Measurements from ENCODE around the gene ITPR2. TPM values are rescaled to one million over a fixed set of nuclear protein-coding genes. Genes with fewer than 3 reads are reported as not detected.

Gene ITPR2
- total RNA-seq, 1 donor from 2014 or later, result 77.9 TPM

GRCh38 chr12:26845057-26845666 is 12.2 kb upstream of the ITPR2 start:
- Mint-ChIP-seq H3K9me3 (ENCODE audit: unreplicated experiment) (no peaks in the 10 kb centered on the region), H3K27me3 (ENCODE audit: unreplicated experiment) (no peaks in the 10 kb centered on the region), H3K27ac (ENCODE audit: unreplicated experiment) (no peak overlapping the region)

GRCh38 chr12:26843311-26843710 is 10.3 kb upstream of the ITPR2 start:
- no peaks in the 10 kb centered on the region for H3K27me3 Mint-ChIP-seq (ENCODE audit: unreplicated experiment)
- DNase-seq, result no peak
- H3K9me3 Mint-ChIP-seq (ENCODE audit: unreplicated experiment), result peaks cover 1% of the 10 kb centered on the region
- no peak overlapping the region for H3K27ac Mint-ChIP-seq (ENCODE audit: unreplicated experiment)
- no peak overlapping the region for H3K4me3 Mint-ChIP-seq (ENCODE audit: unreplicated experiment)
- no peaks in the 10 kb centered on the region for H3K36me3 Mint-ChIP-seq (ENCODE audit: unreplicated experiment)
- no peaks in the 10 kb centered on the region for H3K4me1 Mint-ChIP-seq (ENCODE audit: low read depth, unreplicated experiment)
- TF ChIP-seq CTCF (IDR thresholded peaks at IDR 0.05; ENCODE audit: partially characterized antibody, unreplicated experiment), result no peak

More at GRCh38 chr12:26845057-26845666, 12.2 kb upstream of the ITPR2 start:
- peak; percentile 74 for DNase-seq
- Mint-ChIP-seq H3K4me1 (ENCODE audit: low read depth, unreplicated experiment) (no peaks in the 10 kb centered on the region), H3K36me3 (ENCODE audit: unreplicated experiment) (no peaks in the 10 kb centered on the region), H3K4me3 (ENCODE audit: unreplicated experiment) (no peak overlapping the region)
- peak; percentile 86 for TF ChIP-seq CTCF (IDR thresholded peaks at IDR 0.05; ENCODE audit: partially characterized antibody, unreplicated experiment)

- no peak overlapping the region for H3K27ac Mint-ChIP-seq (ENCODE audit: unreplicated experiment)
- peaks cover 1% of the 10 kb centered on the region for H3K9me3 Mint-ChIP-seq (ENCODE audit: unreplicated experiment)
- no peaks in the 10 kb centered on the region for H3K27me3 Mint-ChIP-seq (ENCODE audit: unreplicated experiment)
- no peak overlapping the region for H3K4me3 Mint-ChIP-seq (ENCODE audit: unreplicated experiment)
- H3K4me1 Mint-ChIP-seq (ENCODE audit: low read depth, unreplicated experiment), result no peaks in the 10 kb centered on the region
- TF ChIP-seq CTCF (IDR thresholded peaks at IDR 0.05; ENCODE audit: partially characterized antibody, unreplicated experiment), result no peak
- H3K36me3 Mint-ChIP-seq (ENCODE audit: unreplicated experiment), result no peaks in the 10 kb centered on the region
- DNase-seq, result no peak
Observed at GRCh38 chr12:26841085-26841484, 8.1 kb upstream of the ITPR2 start.

- no peaks in the 10 kb centered on the region for H3K27me3 Mint-ChIP-seq (ENCODE audit: unreplicated experiment)
- no peak overlapping the region for H3K4me3 Mint-ChIP-seq (ENCODE audit: unreplicated experiment)
- no peaks in the 10 kb centered on the region for H3K36me3 Mint-ChIP-seq (ENCODE audit: unreplicated experiment)
- no peak for DNase-seq
- H3K27ac Mint-ChIP-seq (ENCODE audit: unreplicated experiment), result no peak overlapping the region
- no peaks in the 10 kb centered on the region for H3K4me1 Mint-ChIP-seq (ENCODE audit: low read depth, unreplicated experiment)
- TF ChIP-seq CTCF (IDR thresholded peaks at IDR 0.05; ENCODE audit: partially characterized antibody, unreplicated experiment), result no peak
- H3K9me3 Mint-ChIP-seq (ENCODE audit: unreplicated experiment), result peaks cover 1% of the 10 kb centered on the region
Observed at GRCh38 chr12:26839512-26839911, 6.5 kb upstream of the ITPR2 start.

GRCh38 chr12:26838888-26839416 is 6.0 kb upstream of the ITPR2 start:
- Mint-ChIP-seq H3K27ac (ENCODE audit: unreplicated experiment) (no peak overlapping the region), H3K36me3 (ENCODE audit: unreplicated experiment) (no peaks in the 10 kb centered on the region), H3K4me3 (ENCODE audit: unreplicated experiment) (no peak overlapping the region), H3K9me3 (ENCODE audit: unreplicated experiment) (peaks cover 1% of the 10 kb centered on the region), H3K4me1 (ENCODE audit: low read depth, unreplicated experiment) (no peaks in the 10 kb centered on the region), H3K27me3 (ENCODE audit: unreplicated experiment) (no peaks in the 10 kb centered on the region)
- DNase-seq, result no peak
- TF ChIP-seq CTCF (IDR thresholded peaks at IDR 0.05; ENCODE audit: partially characterized antibody, unreplicated experiment), result no peak

All from glutamatergic neuron (in vitro differentiated cells).